Central memory CD8-positive, alpha-beta T cell (primary cell): Measurements from ENCODE around the gene SIL1.
A peak's percentile ranks its signal among the peaks of the same experiment; 100 is the strongest.

Experiments
- ATAC-seq: fragments of 150-1000 bp; cut with Tn5 transposase; replicated peaks from 2 replicates; pipeline ENCODE4 v1.10.0; 2022; ENCODE audit warnings: mild to moderate bottlenecking, moderate FRiP score, moderate number of reproducible peaks; ENCODE audit not compliant: poor library complexity, severe bottlenecking; ENCODE audit errors: extremely low read depth
- DNase-seq, 2 donors: peaks; one replicate each; pipeline ENCODE4 v3.0.0; 2021; ENCODE audit warnings: low spot score in 2 of 2
- H3K27ac Mint-ChIP-seq: one replicate; pipeline ENCODE4 v1.8.0; 2022; ENCODE audit warnings: low read depth, mild to moderate bottlenecking, moderate library complexity, mixed read lengths
- H3K27me3 Mint-ChIP-seq: one replicate; pipeline ENCODE4 v1.8.0; 2022; ENCODE audit warnings: mixed read lengths
- H3K36me3 Mint-ChIP-seq: one replicate; pipeline ENCODE4 v1.8.0; 2022; ENCODE audit warnings: mild to moderate bottlenecking, moderate library complexity, mixed read lengths; ENCODE audit not compliant: insufficient read depth
- H3K4me1 Mint-ChIP-seq: one replicate; pipeline ENCODE4 v1.8.0; 2022; ENCODE audit warnings: mixed read lengths
- H3K4me3 Mint-ChIP-seq: one replicate; pipeline ENCODE4 v1.8.0; 2022; ENCODE audit warnings: mild to moderate bottlenecking, moderate library complexity, mixed read lengths
- H3K9me3 Mint-ChIP-seq: one replicate; pipeline ENCODE4 v1.8.0; 2022; ENCODE audit warnings: mixed read lengths

The SIL1 gene

DNA sequence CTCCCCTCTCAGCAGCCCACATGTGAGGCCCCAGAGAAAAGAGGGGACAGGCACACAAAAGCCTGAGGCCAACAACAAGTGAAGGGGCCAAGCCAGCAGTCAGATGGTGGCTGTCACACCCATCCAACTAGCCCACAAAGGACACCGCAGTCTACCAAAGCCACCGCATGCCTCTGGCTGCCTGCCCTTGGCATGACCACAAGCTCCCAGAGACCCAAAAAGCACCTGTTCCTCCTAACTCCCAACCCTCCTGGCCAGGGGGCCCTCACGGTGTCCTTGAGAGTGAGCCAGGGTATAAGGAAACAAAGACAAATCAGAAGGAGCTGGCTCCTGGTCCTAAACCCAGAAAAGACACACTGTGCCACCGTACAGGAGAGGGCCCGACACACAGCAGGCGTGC is 245.2 kb downstream of the SIL1 start:
- Mint-ChIP-seq H3K36me3 (peaks cover 4% of the 10 kb centered on the region), H3K27ac (peak overlapping the region; percentile 51), H3K4me3 (peak overlapping the region; percentile 18), H3K9me3 (no peaks in the 10 kb centered on the region), H3K27me3 (no peaks in the 10 kb centered on the region), H3K4me1 (peaks cover 20% of the 10 kb centered on the region)
- ATAC-seq (no peak), DNase-seq (no peak)

DNA sequence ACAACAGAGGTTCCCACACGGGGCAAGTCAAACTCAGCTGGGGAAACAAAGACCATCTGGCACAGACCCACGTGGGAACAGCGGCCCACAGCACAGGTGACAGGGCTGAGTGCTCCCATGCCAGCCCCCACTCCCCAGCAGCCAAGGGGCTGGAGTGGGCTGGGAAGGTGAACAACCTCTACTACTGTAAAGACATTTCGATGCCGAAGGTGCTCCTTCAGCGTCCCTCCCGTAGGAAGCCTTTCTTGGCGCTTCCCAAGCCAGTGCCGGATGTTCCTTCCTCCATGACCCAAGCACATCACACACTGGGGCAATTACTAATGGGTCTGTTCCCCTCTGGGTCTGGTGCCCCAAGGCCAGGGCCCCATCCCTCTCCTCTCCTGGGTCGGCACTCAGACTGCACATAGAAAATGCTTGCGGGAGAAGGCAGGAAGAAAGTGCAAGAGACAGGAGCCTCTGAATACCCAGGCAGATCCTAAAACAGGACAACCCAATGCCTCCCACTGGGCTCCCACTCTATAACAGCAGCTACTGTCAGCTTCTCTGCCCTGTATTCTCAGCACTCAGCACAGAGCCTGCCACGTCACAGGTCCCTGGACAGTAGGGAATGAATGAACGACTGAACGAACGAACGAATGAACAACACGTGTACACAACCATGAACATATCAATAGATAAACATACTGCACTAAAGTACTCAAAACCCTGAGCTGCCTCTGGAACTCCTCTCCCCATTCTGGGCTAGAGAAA is 246.0 kb downstream of the SIL1 start:
- Mint-ChIP-seq H3K4me3 (no peak overlapping the region), H3K27me3 (no peaks in the 10 kb centered on the region), H3K27ac (peak overlapping the region; percentile 51), H3K4me1 (peaks cover 20% of the 10 kb centered on the region), H3K9me3 (no peaks in the 10 kb centered on the region), H3K36me3 (peaks cover 3% of the 10 kb centered on the region)
- no peak for ATAC-seq
- no peak for DNase-seq

- Mint-ChIP-seq H3K36me3 (peaks cover 3% of the 10 kb centered on the region), H3K4me1 (peaks cover 20% of the 10 kb centered on the region), H3K9me3 (no peaks in the 10 kb centered on the region), H3K27me3 (no peaks in the 10 kb centered on the region), H3K27ac (no peak overlapping the region), H3K4me3 (no peak overlapping the region)
- no peak for ATAC-seq
- no peak for DNase-seq
Measured at GRCh38 chr5:138951091-138951985, 246.8 kb downstream of the SIL1 start.

DNA sequence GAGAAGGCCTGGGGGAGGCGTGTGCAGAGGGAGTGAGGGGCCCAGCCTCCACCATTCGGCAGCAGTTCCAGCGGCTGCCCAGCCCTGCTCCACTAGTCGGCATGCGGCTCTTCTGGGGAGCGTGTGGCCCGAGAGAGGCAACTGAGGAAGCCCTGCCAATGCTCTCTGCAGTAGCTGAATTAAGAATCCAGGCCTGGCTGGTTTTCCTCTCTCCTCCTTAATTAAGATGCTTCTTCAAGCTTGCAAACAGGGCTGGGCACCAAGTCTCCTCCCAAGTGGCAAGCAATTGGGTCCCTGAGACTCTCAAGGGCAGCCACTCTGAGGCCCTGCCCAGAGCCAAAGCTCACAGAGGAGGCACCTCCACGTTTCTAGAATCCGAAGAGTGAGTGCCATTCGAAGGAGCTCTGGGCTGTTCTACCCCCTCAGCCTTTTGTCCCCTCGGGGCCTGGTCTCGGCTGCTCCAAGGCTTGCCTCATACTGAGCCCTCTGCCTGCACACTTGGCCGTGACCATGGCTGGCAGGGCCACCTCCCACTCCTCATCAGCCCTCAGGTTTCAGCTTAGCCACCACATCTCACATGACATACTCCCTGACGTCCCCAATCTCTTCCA is 247.6 kb downstream of the SIL1 start:
- H3K36me3 Mint-ChIP-seq = peaks cover 3% of the 10 kb centered on the region
- no peak for DNase-seq
- no peak overlapping the region for H3K4me3 Mint-ChIP-seq
- no peaks in the 10 kb centered on the region for H3K27me3 Mint-ChIP-seq
- H3K4me1 Mint-ChIP-seq = peaks cover 20% of the 10 kb centered on the region
- no peak overlapping the region for H3K27ac Mint-ChIP-seq
- H3K9me3 Mint-ChIP-seq = no peaks in the 10 kb centered on the region
- ATAC-seq = no peak

- DNase-seq = no peak
- no peak for ATAC-seq
- no peaks in the 10 kb centered on the region for H3K9me3 Mint-ChIP-seq
Measured at GRCh38 chr5:138949988-138950387, 248.2 kb downstream of the SIL1 start.

DNA sequence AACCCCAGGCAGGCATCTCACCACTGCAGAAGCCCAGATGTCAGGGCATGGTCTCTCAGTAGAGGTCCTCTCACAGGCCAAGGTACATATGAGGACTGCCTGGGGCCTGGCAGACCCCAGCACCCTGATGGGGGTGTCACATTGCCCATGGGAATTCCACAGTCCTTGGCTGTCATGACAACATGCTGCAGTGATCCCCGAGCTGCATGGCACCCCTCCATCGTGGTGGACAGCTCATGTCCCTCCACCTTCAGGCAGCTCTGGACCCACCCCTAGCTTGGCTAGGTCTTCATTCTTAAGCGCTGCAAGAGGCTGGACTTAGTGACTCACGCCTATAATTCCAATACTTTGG is 249.0 kb downstream of the SIL1 start:
- Mint-ChIP-seq H3K4me1 (peaks cover 20% of the 10 kb centered on the region), H3K27ac (no peak overlapping the region), H3K36me3 (peaks cover 3% of the 10 kb centered on the region), H3K4me3 (no peak overlapping the region), H3K27me3 (no peaks in the 10 kb centered on the region), H3K9me3 (no peaks in the 10 kb centered on the region)
- ATAC-seq (no peak), DNase-seq (no peak)

More at GRCh38 chr5:138949988-138950387, 248.2 kb downstream of the SIL1 start:
- Mint-ChIP-seq H3K27ac (no peak overlapping the region), H3K36me3 (peaks cover 3% of the 10 kb centered on the region), H3K4me1 (peaks cover 20% of the 10 kb centered on the region), H3K4me3 (no peak overlapping the region), H3K27me3 (no peaks in the 10 kb centered on the region)

GRCh38 chr5:138948471-138949222 is 249.5 kb downstream of the SIL1 start:
- Mint-ChIP-seq H3K27me3 (no peaks in the 10 kb centered on the region), H3K36me3 (peaks cover 3% of the 10 kb centered on the region), H3K9me3 (no peaks in the 10 kb centered on the region), H3K27ac (peak overlapping the region; percentile 39), H3K4me3 (no peak overlapping the region), H3K4me1 (peaks cover 15% of the 10 kb centered on the region)
- DNase-seq = no peak
- ATAC-seq = no peak

- DNase-seq (no peak), ATAC-seq (no peak)
- Mint-ChIP-seq H3K4me3 (no peak overlapping the region), H3K4me1 (peaks cover 6% of the 10 kb centered on the region), H3K27ac (peak overlapping the region; percentile 39), H3K36me3 (peaks cover 3% of the 10 kb centered on the region), H3K27me3 (no peaks in the 10 kb centered on the region), H3K9me3 (no peaks in the 10 kb centered on the region)
Measured at GRCh38 chr5:138947780-138948179, 250.4 kb downstream of the SIL1 start.

- Mint-ChIP-seq H3K36me3 (peaks cover 3% of the 10 kb centered on the region), H3K9me3 (no peaks in the 10 kb centered on the region), H3K4me3 (no peak overlapping the region), H3K27ac (no peak overlapping the region), H3K4me1 (no peaks in the 10 kb centered on the region), H3K27me3 (no peaks in the 10 kb centered on the region)
- DNase-seq (no peak), ATAC-seq (no peak)
Measured at GRCh38 chr5:138946831-138947560, 251.2 kb downstream of the SIL1 start.

DNA sequence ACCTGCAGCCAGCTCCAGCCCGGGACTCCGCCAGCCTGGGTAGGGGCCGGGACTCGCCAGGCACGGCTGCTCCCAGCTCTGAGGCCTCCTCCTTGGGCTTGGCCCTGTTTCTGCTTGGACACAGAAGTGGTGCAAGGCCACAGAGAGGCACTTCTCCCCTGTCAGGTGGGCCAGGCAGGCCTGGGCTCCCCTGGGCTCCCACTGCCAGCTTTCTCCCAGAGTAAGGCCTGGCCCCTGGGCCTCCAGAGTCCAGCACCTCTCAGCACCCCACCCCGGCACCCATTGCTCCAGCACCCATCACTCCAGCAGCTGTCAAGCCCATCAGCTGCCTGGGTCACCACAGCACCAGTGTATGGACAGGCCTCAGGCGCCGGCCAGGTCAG is 251.9 kb downstream of the SIL1 start:
- Mint-ChIP-seq H3K4me1 (no peaks in the 10 kb centered on the region), H3K36me3 (peaks cover 3% of the 10 kb centered on the region), H3K9me3 (no peaks in the 10 kb centered on the region), H3K4me3 (no peak overlapping the region), H3K27me3 (no peaks in the 10 kb centered on the region), H3K27ac (no peak overlapping the region)
- no peak for DNase-seq
- no peak for ATAC-seq

DNA sequence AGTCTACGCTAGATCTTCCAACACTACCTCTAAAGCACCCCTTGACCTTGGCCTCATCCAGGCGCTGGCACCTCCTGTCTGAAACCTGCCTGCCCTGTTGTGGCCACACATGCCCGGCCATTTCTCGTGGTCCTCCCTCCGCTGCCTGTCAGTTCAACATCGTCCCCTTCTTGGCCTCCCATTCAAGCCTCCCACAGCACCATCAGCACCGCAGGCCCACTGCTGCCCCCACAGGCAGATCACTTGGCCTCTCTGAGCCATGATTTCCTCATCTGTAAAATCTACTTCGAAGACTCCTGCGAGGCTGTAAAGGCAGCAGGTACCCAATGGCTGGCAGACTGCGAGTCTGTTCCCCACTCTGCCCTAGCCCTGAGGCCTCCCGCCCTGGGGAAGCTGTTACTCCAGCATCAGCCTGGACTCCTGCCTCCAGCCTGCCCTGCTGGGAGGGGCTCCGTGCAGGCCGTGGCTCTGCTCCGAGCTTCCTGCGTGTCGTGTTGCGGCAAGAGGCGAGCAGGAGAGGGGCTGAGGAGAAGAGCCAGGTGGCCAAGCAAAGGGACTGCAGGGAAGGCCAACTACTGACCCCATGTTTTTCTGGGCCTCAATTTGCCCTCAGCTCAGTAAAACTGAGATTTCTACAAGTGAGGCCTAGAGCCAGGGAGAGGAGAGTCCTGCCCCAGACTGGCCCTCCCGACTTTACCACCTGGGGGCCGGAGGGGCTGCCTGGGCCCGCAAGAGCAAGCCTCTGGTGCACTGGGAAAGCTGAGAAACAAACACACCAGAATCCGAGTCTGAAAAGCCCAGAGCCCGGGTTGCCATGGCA is 252.5 kb downstream of the SIL1 start:
- H3K4me3 Mint-ChIP-seq = no peak overlapping the region
- H3K27ac Mint-ChIP-seq = peak overlapping the region; percentile 45
- ATAC-seq = no peak
- no peaks in the 10 kb centered on the region for H3K27me3 Mint-ChIP-seq
- no peaks in the 10 kb centered on the region for H3K4me1 Mint-ChIP-seq
- DNase-seq = no peak
- H3K9me3 Mint-ChIP-seq = no peaks in the 10 kb centered on the region
- peaks cover 3% of the 10 kb centered on the region for H3K36me3 Mint-ChIP-seq
